Mucosa of descending colon (tissue), 3 donors: ENCODE measurements around the gene MACF1. TPM values are rescaled to one million over a fixed set of nuclear protein-coding genes. Genes with fewer than 3 reads are reported as not detected.
"Not testable (repeated sequence)": the region's sequence is repeated elsewhere in the genome, so short reads cannot be mapped to it uniquely, and the experiment has no call there.

Source experiments
- ATAC-seq: fragments of 200-7000 bp; cut with Tn5 transposase; one replicate; pipeline ENCODE4 v1.9.1; 2020; ENCODE audit warnings: mild to moderate bottlenecking, moderate library complexity
- DNase-seq, 3 donors: peaks; one replicate each; pipeline ENCODE4 v3.0.0-alpha.2; 2020
- H3K36me3 ChIP-seq: fragments of 200-600 bp; one replicate; pipeline ENCODE4 v1.8.0; 2021; ENCODE audit warnings: low read depth, mild to moderate bottlenecking
- H3K4me1 ChIP-seq: fragments of 200-600 bp; one replicate; pipeline ENCODE4 v1.8.0; 2021; ENCODE audit warnings: low read depth, mild to moderate bottlenecking
- H3K4me3 ChIP-seq: fragments of 200-600 bp; one replicate; pipeline ENCODE4 v1.8.0; 2021; ENCODE audit warnings: mild to moderate bottlenecking
- H3K9me3 ChIP-seq: fragments of 200-600 bp; one replicate; pipeline ENCODE4 v1.8.0; 2021; ENCODE audit warnings: mild to moderate bottlenecking
- CTCF ChIP-seq: fragments of 200-600 bp; IDR thresholded peaks from one replicate; pipeline ENCODE4 v1.8.0; 2022; ENCODE audit warnings: antibody characterized with exemption, mild to moderate bottlenecking
- intact Hi-C, 2 donors: fragments of 100-400 bp; cut with DNase I in 1 of 2; cut with micrococcal nuclease in 1 of 2; formaldehyde crosslinking; loops; one replicate each; pipeline versions ENCODE4 v1.11.0 to v1.11.1; 2022; cut with DNase I, micrococcal nuclease
- long read RNA-seq, 2 donors: library from polyadenylated mRNA; unstranded; transcript quantifications; one replicate each; pipeline ENCODE4 v2.0.0, GENCODE V29; 2019 to 2021
- total RNA-seq, 3 donors: library from RNA; stranded (reverse); fragmentation: NEBNext Ultra II Directional in 2 of 3; extraction: Animal tissue kit (Norgen Biotek cat#: 25700) in 2 of 3; gene quantifications; one replicate each; pipeline versions ENCODE4 v1.2.1 to v1.2.4, GENCODE V29; 2021 to 2023
- donor health status: DM: no; HTN: no; CAD: no; lungs with moderate emphysema.
- donor health status: DM: no; HTN: no; CAD: no.
- donor health status: DM: no; HTN: yes; CAD: no.

MACF1 gene
- 100 to 1,000 TPM; 146 to 362 (median 156) TPM for total RNA-seq
- long read RNA-seq, donor 1, full-length matches to known transcripts: 6 of 44 reads
- long read RNA-seq, donor 1, partial matches to known transcripts: 22 of 44 reads
- long read RNA-seq, donor 1, other reads (novel, unspliced or antisense): 16 of 44 reads
- long read RNA-seq, donor 2, partial matches to known transcripts: 1 of 5 reads
- long read RNA-seq, donor 2, other reads (novel, unspliced or antisense): 4 of 5 reads

- ATAC-seq: peak; percentile 71
- peak in 2 of 3 donors; percentile 44 to 58 for DNase-seq
- no peaks in the 10 kb centered on the region for H3K36me3 ChIP-seq
- no peaks in the 10 kb centered on the region for H3K9me3 ChIP-seq
- H3K4me3 ChIP-seq: no peak within 1 kb of the TSS
- no peaks in the 10 kb centered on the region for H3K4me1 ChIP-seq
- no peak for TF ChIP-seq CTCF
- intact Hi-C loops: loop anchor here in 1 of 2 donors (5.0 kb wide), 1 partner anchor 58 kb away; no protein-coding TSS in a partner anchor
Observed at GRCh38 chr1:39204441-39205081, at the start of gene MACF1. Gene MACF1, plus strand, starts transcription at chr1:39204695. Its CDS starts 328 bp downstream, at chr1:39205023.

DNA sequence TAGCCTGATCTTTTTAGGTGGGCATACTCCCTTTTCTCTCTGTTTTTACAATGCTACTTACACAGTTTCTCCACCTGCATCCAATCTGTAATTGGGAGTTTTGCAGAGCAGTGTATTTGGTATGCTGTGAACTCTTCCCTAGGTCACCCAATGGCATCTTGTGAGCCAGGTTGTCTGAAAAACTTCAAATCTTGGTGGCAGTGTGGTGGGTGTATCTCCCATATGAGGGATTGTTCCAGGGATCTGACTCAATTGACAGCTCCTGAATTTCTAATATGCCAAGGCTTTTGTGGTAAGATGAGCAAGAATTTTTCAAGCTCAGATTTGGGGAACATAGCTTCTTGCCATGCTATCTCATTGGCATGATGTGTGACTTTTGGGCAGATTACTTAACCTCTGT lies 47.2 kb upstream of the MACF1 start:
- DNase-seq: no peak
- ATAC-seq: no peak
- Histone ChIP-seq H3K4me3 (no peak overlapping the region), H3K9me3 (no peaks in the 10 kb centered on the region), H3K4me1 (peaks cover 27% of the 10 kb centered on the region), H3K36me3 (no peaks in the 10 kb centered on the region)
- no peak for TF ChIP-seq CTCF
- intact Hi-C loops: no loop called here

- intact Hi-C loops: no loop called here
- ATAC-seq: peak; percentile 95
- Histone ChIP-seq H3K4me1 (peaks cover 27% of the 10 kb centered on the region), H3K4me3 (no peak overlapping the region), H3K36me3 (no peaks in the 10 kb centered on the region), H3K9me3 (no peaks in the 10 kb centered on the region)
- no peak for TF ChIP-seq CTCF
- peak; percentile 75 to 95 (median 76) for DNase-seq
Observed at GRCh38 chr1:39158327-39159086, 46.0 kb upstream of the MACF1 start.

GRCh38 chr1:39159224-39160036 lies 45.1 kb upstream of the MACF1 start:
- ATAC-seq (peak; percentile 80), DNase-seq (peak; percentile 48 to 54 (median 51))
- intact Hi-C loops: no loop called here
- Histone ChIP-seq H3K36me3 (no peaks in the 10 kb centered on the region), H3K4me1 (peaks cover 27% of the 10 kb centered on the region), H3K9me3 (no peaks in the 10 kb centered on the region), H3K4me3 (no peak overlapping the region)
- TF ChIP-seq CTCF: no peak

GRCh38 chr1:39160703-39161102 lies 43.8 kb upstream of the MACF1 start:
- H3K4me3 ChIP-seq: no peak overlapping the region
- H3K9me3 ChIP-seq: no peaks in the 10 kb centered on the region
- DNase-seq: no peak
- H3K4me1 ChIP-seq: peaks cover 27% of the 10 kb centered on the region
- no peak for ATAC-seq
- intact Hi-C loops: no loop called here
- no peaks in the 10 kb centered on the region for H3K36me3 ChIP-seq
- no peak for TF ChIP-seq CTCF

DNA sequence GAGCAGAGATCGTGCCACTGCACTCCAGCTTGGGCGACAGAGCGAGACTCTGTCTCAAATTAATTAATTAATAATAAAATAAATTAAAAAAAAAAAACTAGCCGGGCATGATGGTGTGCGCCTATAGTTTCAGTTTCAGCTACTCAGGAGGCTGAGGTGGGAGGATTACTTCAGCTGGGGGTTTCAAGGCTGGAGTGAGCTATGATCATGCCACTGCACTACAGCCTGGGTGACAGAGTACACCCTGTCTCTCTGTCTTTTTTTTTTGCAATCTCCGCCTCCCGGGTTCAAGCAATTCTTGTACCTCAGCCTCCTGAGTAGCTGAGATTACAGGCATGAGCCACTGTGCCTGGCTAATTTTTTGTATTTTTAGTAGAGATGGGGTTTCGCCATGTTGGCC lies 42.7 kb upstream of the MACF1 start:
- DNase-seq, H3K36me3 ChIP-seq, H3K9me3 ChIP-seq, ATAC-seq, intact Hi-C loops, H3K4me3 ChIP-seq: not testable (repeated sequence)
- peaks cover 27% of the 10 kb centered on the region for H3K4me1 ChIP-seq
